GM19240 (cell line): ENCODE results near the gene TDG.
A peak's percentile ranks its signal among the peaks of the same experiment; 100 is the strongest.

Source experiments
- DNase-seq: peaks from one replicate; pipeline ENCODE4 v3.0.0; 2011; ENCODE audit warnings: low spot score; ENCODE audit not compliant: insufficient read length

The TDG gene

GRCh38 chr12:103965590-103966504 lies at the start of gene TDG:
Gene TDG, plus strand, starts transcription at chr12:103965872. Its CDS starts 166 bp downstream, at chr12:103966038.
- DNase-seq: peak; percentile 71

GRCh38 chr12:103917873-103918272 lies 47.8 kb upstream of the TDG start:
- no peak for DNase-seq

GRCh38 chr12:103924761-103925641 lies 40.7 kb upstream of the TDG start:
- no peak for DNase-seq

- DNase-seq: no peak
Observed at GRCh38 chr12:103928682-103929045, 37.0 kb upstream of the TDG start.

- peak; percentile 29 for DNase-seq
Observed at GRCh38 chr12:103929046-103929783, 36.5 kb upstream of the TDG start.

GRCh38 chr12:103929784-103930033 lies 36.0 kb upstream of the TDG start:
- no peak for DNase-seq

- DNase-seq: peak; percentile 75
Observed at GRCh38 chr12:103930034-103930786, 35.5 kb upstream of the TDG start, which contains the start of gene HSP90B1. Gene HSP90B1, plus strand, starts transcription at chr12:103930410. Its CDS starts 106 bp downstream, at chr12:103930516.

- DNase-seq: no peak
Observed at GRCh38 chr12:103930787-103931735, 34.6 kb upstream of the TDG start.

GRCh38 chr12:103933237-103933636 lies 32.4 kb upstream of the TDG start:
- DNase-seq: no peak

- no peak for DNase-seq
Observed at GRCh38 chr12:103936679-103937078, 29.0 kb upstream of the TDG start.

GRCh38 chr12:103944964-103945363 lies 20.7 kb upstream of the TDG start:
- DNase-seq: no peak

GRCh38 chr12:103947871-103948555 lies 17.7 kb upstream of the TDG start:
- no peak for DNase-seq

- no peak for DNase-seq
Observed at GRCh38 chr12:103948746-103949406, 16.8 kb upstream of the TDG start.

GRCh38 chr12:103952497-103952896 lies 13.2 kb upstream of the TDG start:
- DNase-seq: no peak

GRCh38 chr12:103955811-103956508 lies 9.7 kb upstream of the TDG start:
- no peak for DNase-seq

GRCh38 chr12:103956509-103957027 lies 9.1 kb upstream of the TDG start:
- DNase-seq: no peak

- DNase-seq: no peak
Observed at GRCh38 chr12:103957865-103958388, 7.7 kb upstream of the TDG start.

GRCh38 chr12:103958621-103959020 lies 7.1 kb upstream of the TDG start:
- no peak for DNase-seq
